ENCODE data around the gene NLGN2.

The NLGN2 gene

GRCh38 chr17:7467498-7467897 is 59.9 kb downstream of the NLGN2 start:
- no peak for FAIRE-seq

GRCh38 chr17:7468290-7468689 is 60.6 kb downstream of the NLGN2 start:
- FAIRE-seq = no peak

- no peak for FAIRE-seq
Observed at GRCh38 chr17:7468804-7469389, 61.3 kb downstream of the NLGN2 start.
